H9 (cell line): Measurements from ENCODE around the gene HIPK3. TPM values are rescaled to one million over a fixed set of nuclear protein-coding genes. Genes with fewer than 3 reads are reported as not detected.

Source experiments
- DNase-seq: peaks from one replicate; pipeline ENCODE4 v3.0.0-alpha.2; 2017
- H2AFZ ChIP-seq: one replicate; pipeline ENCODE4 v1.6.1; 2013; ENCODE audit warnings: mild to moderate bottlenecking, low read length, control low read depth, moderate library complexity
- H2AK5ac ChIP-seq: 2 replicates; pipeline ENCODE4 v1.6.1; 2013; ENCODE audit warnings: low read length, control low read depth, mixed read lengths; ENCODE audit not compliant: insufficient read length
- H2BK120ac ChIP-seq: one replicate; pipeline ENCODE4 v1.6.1; 2013; ENCODE audit warnings: low read depth, mild to moderate bottlenecking, low read length, control low read depth, inconsistent platforms; ENCODE audit not compliant: poor library complexity, severe bottlenecking
- H2BK12ac ChIP-seq: 2 replicates; pipeline ENCODE4 v1.6.1; 2013; ENCODE audit warnings: low read length, control low read depth, mixed read lengths, low read depth; ENCODE audit not compliant: insufficient read length
- H2BK15ac ChIP-seq: 2 replicates; pipeline ENCODE4 v1.6.1; 2013; ENCODE audit warnings: low read depth, low read length, control low read depth
- H2BK20ac ChIP-seq: one replicate; pipeline ENCODE4 v1.6.1; 2013; ENCODE audit warnings: low read depth, mild to moderate bottlenecking, low read length, control low read depth, inconsistent platforms; ENCODE audit not compliant: poor library complexity, severe bottlenecking
- H2BK5ac ChIP-seq: 2 replicates; pipeline ENCODE4 v1.6.1; 2013; ENCODE audit warnings: low read length, control low read depth, mixed read lengths; ENCODE audit not compliant: insufficient read length
- H3K14ac ChIP-seq: 2 replicates; pipeline ENCODE4 v1.6.1; 2013; ENCODE audit warnings: low read length, control low read depth; ENCODE audit not compliant: insufficient read depth
- H3K18ac ChIP-seq: 2 replicates; pipeline ENCODE4 v1.6.1; 2013; ENCODE audit warnings: low read depth, mild to moderate bottlenecking, mixed read lengths, low read length, control low read depth; ENCODE audit not compliant: insufficient read length
- H3K23ac ChIP-seq: 2 replicates; pipeline ENCODE4 v1.6.1; 2013; ENCODE audit warnings: low read length, control low read depth, mixed read lengths, low read depth; ENCODE audit not compliant: insufficient read length
- H3K23me2 ChIP-seq: 2 replicates; pipeline ENCODE4 v1.6.1; 2013; ENCODE audit warnings: low read depth, mild to moderate bottlenecking, mixed read lengths, low read length, control low read depth; ENCODE audit not compliant: insufficient read length, poor library complexity, severe bottlenecking
- H3K27ac ChIP-seq: 2 replicates; pipeline ENCODE4 v1.5.1; 2013; ENCODE audit warnings: low read length, control low read depth, mixed read lengths, low read depth; ENCODE audit not compliant: insufficient read length
- H3K27me3 ChIP-seq: 2 replicates; pipeline ENCODE4 v1.6.1; 2013; ENCODE audit warnings: low read length, control low read depth, inconsistent platforms; ENCODE audit not compliant: insufficient read depth
- H3K4ac ChIP-seq: 2 replicates; pipeline ENCODE4 v1.6.1; 2013; ENCODE audit warnings: low read depth, mild to moderate bottlenecking, control low read depth, inconsistent platforms, low read length, moderate library complexity
- H3K4me1 ChIP-seq: 2 replicates; pipeline ENCODE4 v1.6.1; 2013; ENCODE audit warnings: low read length, control low read depth, inconsistent platforms; ENCODE audit not compliant: insufficient read depth
- H3K4me2 ChIP-seq: 2 replicates; pipeline ENCODE4 v1.6.1; 2013; ENCODE audit warnings: low read length, control low read depth, mixed read lengths; ENCODE audit not compliant: insufficient read length, insufficient read depth
- H3K56ac ChIP-seq: 2 replicates; pipeline ENCODE4 v1.6.1; 2013; ENCODE audit warnings: low read depth, mild to moderate bottlenecking, mixed read lengths, low read length, control low read depth; ENCODE audit not compliant: insufficient read length
- H3K79me1 ChIP-seq: 2 replicates; pipeline ENCODE4 v1.6.1; 2013; ENCODE audit warnings: low read depth, mild to moderate bottlenecking, moderate library complexity, low read length, control low read depth, inconsistent platforms; ENCODE audit not compliant: insufficient read depth, poor library complexity, severe bottlenecking
- H3K79me2 ChIP-seq: 2 replicates; pipeline ENCODE4 v1.6.1; 2013; ENCODE audit warnings: low read length, control low read depth, inconsistent platforms; ENCODE audit not compliant: insufficient read depth
- H3K9ac ChIP-seq: 2 replicates; pipeline ENCODE4 v1.6.1; 2013; ENCODE audit warnings: low read length, control low read depth, mixed read lengths; ENCODE audit not compliant: insufficient read length; ENCODE audit errors: extremely low read depth
- H3K9me3 ChIP-seq: one replicate; pipeline ENCODE4 v1.6.1; 2013; ENCODE audit warnings: low read depth, low read length, inconsistent platforms; ENCODE audit not compliant: control insufficient read depth
- H3T11ph ChIP-seq: one replicate; pipeline ENCODE4 v1.6.1; 2013; ENCODE audit warnings: mild to moderate bottlenecking, low read length, control low read depth, inconsistent platforms
- H4K20me1 ChIP-seq: one replicate; pipeline ENCODE4 v1.6.1; 2013; ENCODE audit not compliant: control insufficient read depth, insufficient read length, insufficient read depth
- H4K5ac ChIP-seq: 2 replicates; pipeline ENCODE4 v1.6.1; 2013; ENCODE audit warnings: low read depth, mild to moderate bottlenecking, mixed read lengths, low read length, control low read depth; ENCODE audit not compliant: insufficient read length
- H4K8ac ChIP-seq: replicated peaks from 2 replicates; pipeline ENCODE4 v1.6.1; 2013; ENCODE audit warnings: low read length, control low read depth, mixed read lengths, low read depth; ENCODE audit not compliant: insufficient read length
- H4K91ac ChIP-seq: 2 replicates; pipeline ENCODE4 v1.6.1; 2013; ENCODE audit warnings: low read depth, mild to moderate bottlenecking, moderate library complexity, mixed read lengths, low read length, control low read depth; ENCODE audit not compliant: insufficient read length
- H3K27ac Mint-ChIP-seq, 3 experiments: 2 replicates in 2 of 3; 3 replicates in 1 of 3; pipeline ENCODE4 v1.8.0; 2020 to 2021; ENCODE audit warnings: mixed read lengths in 3 of 3, mild to moderate bottlenecking in 1 of 3, moderate library complexity in 1 of 3
- H3K27me3 Mint-ChIP-seq: 2 replicates; pipeline ENCODE4 v1.8.0; 2021; ENCODE audit warnings: low read depth, mild to moderate bottlenecking, moderate library complexity, mixed read lengths
- H3K36me3 Mint-ChIP-seq, 3 experiments: 2 replicates in 2 of 3; 3 replicates in 1 of 3; pipeline ENCODE4 v1.8.0; 2020 to 2021; ENCODE audit warnings: low read depth in 3 of 3, mixed read lengths in 3 of 3; ENCODE audit not compliant: insufficient read depth in 1 of 3
- H3K4me1 Mint-ChIP-seq, 2 experiments: 2 replicates each; pipeline ENCODE4 v1.8.0; 2020; ENCODE audit warnings: mixed read lengths in 2 of 2
- H3K4me3 Mint-ChIP-seq, 2 experiments: 2 replicates in 1 of 2; 3 replicates in 1 of 2; pipeline ENCODE4 v1.8.0; 2020 to 2021; ENCODE audit warnings: mild to moderate bottlenecking in 2 of 2, mixed read lengths in 2 of 2, moderate library complexity in 1 of 2
- H3K9me3 Mint-ChIP-seq, 2 experiments: 2 replicates in 1 of 2; 3 replicates in 1 of 2; pipeline ENCODE4 v1.8.0; 2020; ENCODE audit warnings: mild to moderate bottlenecking in 2 of 2, mixed read lengths in 2 of 2, moderate library complexity in 1 of 2
- WGBS: extraction: QIAGEN DNeasy Blood & Tissue Kit; methylation state at CpG from one replicate; pipeline ENCODE4 v1.1.7; 2013; ENCODE audit warnings: missing lambda C conversion rate, low lambda C conversion rate, mixed read lengths; ENCODE audit not compliant: insufficient read length; ENCODE audit errors: extremely low coverage; 5-methylcytosine and 5-hydroxymethylcytosine counted together
- total RNA-seq: library from RNA; stranded (reverse); gene quantifications from 2 replicates; pipeline ENCODE4 v1.2.1, GENCODE V29; 2021
- TF ChIP-seq, protein P1 (sequence below): fragments of 200-600 bp; sonication (generic); conservative IDR thresholded peaks from 3 replicates; pipeline ENCODE4 v1.8.0; 2021; ENCODE audit warnings: antibody characterized with exemption, mild to moderate bottlenecking

HIPK3 gene
- total RNA-seq, 1 experiment from 2014 or later, result 23.4 TPM

DNA sequence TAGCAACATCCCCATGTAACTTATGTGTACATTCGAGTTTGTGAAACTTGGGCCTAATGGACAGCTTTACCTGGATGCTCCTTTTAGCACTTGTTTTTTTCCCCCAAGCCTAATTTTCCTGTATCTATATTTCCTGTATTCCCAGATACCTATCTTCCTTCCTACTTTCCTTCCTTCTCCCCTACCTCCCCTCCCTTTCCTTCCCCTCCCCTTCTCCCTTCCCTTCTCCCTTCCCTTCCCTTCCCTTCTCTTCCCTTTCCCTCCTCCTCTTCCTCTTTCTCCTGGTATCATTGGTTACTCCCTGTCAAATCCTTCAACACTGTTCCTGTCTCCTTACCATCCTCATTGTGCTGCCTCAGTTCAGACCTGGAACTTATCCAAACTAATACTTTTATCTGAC lies 111.8 kb downstream of the HIPK3 start:
- H3K4me2 ChIP-seq, result no peak overlapping the region
- H4K20me1 ChIP-seq, result no peaks in the 10 kb centered on the region
- WGBS, result no CpG with 5 or more reads among the region's 1 CpG
- H3K79me2 ChIP-seq, result no peaks in the 10 kb centered on the region
- peaks cover 8 to 13% of the 10 kb centered on the region in 2 experiments for H3K4me1 Mint-ChIP-seq
- no peak overlapping the region for H3K27ac ChIP-seq
- H2BK15ac ChIP-seq, result no peak overlapping the region
- H3K23ac ChIP-seq, result no peak overlapping the region
- no peaks in the 10 kb centered on the region for H3K9me3 ChIP-seq
- no peaks in the 10 kb centered on the region for H3K36me3 Mint-ChIP-seq
- no peak overlapping the region for H4K5ac ChIP-seq
- peaks cover 10% of the 10 kb centered on the region for H3K27me3 Mint-ChIP-seq
- no peak overlapping the region for H3K14ac ChIP-seq
- H3K4me3 Mint-ChIP-seq, result no peak overlapping the region
- no peak overlapping the region for H2BK12ac ChIP-seq
- DNase-seq, result no peak
- H3K9ac ChIP-seq, result no peak overlapping the region
- peaks cover 2% of the 10 kb centered on the region; the same call in 1 of the 2 replicates for H3K4me1 ChIP-seq
- H3K9me3 Mint-ChIP-seq, result no peaks in the 10 kb centered on the region
- TF ChIP-seq, protein P1, sequence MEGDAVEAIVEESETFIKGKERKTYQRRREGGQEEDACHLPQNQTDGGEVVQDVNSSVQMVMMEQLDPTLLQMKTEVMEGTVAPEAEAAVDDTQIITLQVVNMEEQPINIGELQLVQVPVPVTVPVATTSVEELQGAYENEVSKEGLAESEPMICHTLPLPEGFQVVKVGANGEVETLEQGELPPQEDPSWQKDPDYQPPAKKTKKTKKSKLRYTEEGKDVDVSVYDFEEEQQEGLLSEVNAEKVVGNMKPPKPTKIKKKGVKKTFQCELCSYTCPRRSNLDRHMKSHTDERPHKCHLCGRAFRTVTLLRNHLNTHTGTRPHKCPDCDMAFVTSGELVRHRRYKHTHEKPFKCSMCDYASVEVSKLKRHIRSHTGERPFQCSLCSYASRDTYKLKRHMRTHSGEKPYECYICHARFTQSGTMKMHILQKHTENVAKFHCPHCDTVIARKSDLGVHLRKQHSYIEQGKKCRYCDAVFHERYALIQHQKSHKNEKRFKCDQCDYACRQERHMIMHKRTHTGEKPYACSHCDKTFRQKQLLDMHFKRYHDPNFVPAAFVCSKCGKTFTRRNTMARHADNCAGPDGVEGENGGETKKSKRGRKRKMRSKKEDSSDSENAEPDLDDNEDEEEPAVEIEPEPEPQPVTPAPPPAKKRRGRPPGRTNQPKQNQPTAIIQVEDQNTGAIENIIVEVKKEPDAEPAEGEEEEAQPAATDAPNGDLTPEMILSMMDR, result no peak
- H3K18ac ChIP-seq, result no peak overlapping the region
- H4K8ac ChIP-seq, result no peak overlapping the region
- no peak overlapping the region for H4K91ac ChIP-seq
- no peak overlapping the region for H2AK5ac ChIP-seq
- no peaks in the 10 kb centered on the region; the same call in 1 of the 2 replicates for H3K27me3 ChIP-seq
- H3K4ac ChIP-seq, result no peak overlapping the region
- H3T11ph ChIP-seq, result no peak overlapping the region
- no peaks in the 10 kb centered on the region for H3K79me1 ChIP-seq
- H2BK120ac ChIP-seq, result no peak overlapping the region
- no peaks in the 10 kb centered on the region for H3K23me2 ChIP-seq
- no peak overlapping the region for H2BK20ac ChIP-seq
- no peak overlapping the region for H2AFZ ChIP-seq
- H3K56ac ChIP-seq, result no peak overlapping the region
- no peak overlapping the region for H3K27ac Mint-ChIP-seq
- H2BK5ac ChIP-seq, result no peak overlapping the region
